ENCODE results near the gene ARL14EP. TPM values are rescaled to one million over a fixed set of nuclear protein-coding genes. Genes with fewer than 3 reads are reported as not detected.

Gene ARL14EP
- total and polyA plus RNA-seq, 2 of the 8 experiments (the other 6 are each of a cell fraction or from before 2014, with no cell fraction given), result 14.3 to 29.6 TPM

DNA sequence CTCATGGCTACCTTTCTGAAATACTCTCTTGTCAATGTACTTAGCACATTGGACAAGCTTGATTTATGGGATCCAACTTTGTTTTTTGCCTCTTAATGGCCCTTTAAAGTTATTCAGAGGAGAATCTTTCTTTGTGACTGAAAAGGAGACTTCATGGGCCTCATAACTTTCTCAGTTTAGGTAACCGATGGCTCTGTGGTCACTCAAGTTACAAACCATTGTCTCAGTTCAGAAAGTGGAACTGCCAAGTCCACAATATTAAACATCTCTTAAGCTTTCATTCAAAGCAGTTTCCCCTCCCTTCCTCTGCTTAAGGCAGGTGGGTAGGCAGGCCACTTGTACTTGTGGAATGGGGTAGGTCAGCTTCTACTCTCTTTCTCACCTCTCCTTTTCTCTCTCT is 12.3 kb upstream of the ARL14EP start:
- FAIRE-seq, result no peak

More for the DNA sequence above, 12.3 kb upstream of the ARL14EP start:
- Histone ChIP-seq H2BK15ac (ENCODE audit: low read length) (no peak overlapping the region), H3K27ac (ENCODE audit: low read depth, low read length) (no peak overlapping the region), H3K4me3 (ENCODE audit: extremely low read depth in 1 of 4, insufficient read depth in 2 of 4, low read depth in 3 of 4, low read length in 4 of 4) (no peak overlapping the region), H3K79me1 (ENCODE audit: low read depth, low read length) (no peaks in the 10 kb centered on the region), H4K20me1 (replicated peaks in 1 of 2; ENCODE audit: control insufficient read depth in 1 of 2, insufficient read depth in 2 of 2, low read length in 2 of 2) (no peaks in the 10 kb centered on the region), H3K4me2 (ENCODE audit: insufficient read depth in 1 of 2, low read depth in 2 of 2, low read length in 2 of 2) (no peak overlapping the region), H3K79me2 (ENCODE audit: control insufficient read depth in 1 of 2, insufficient read depth in 2 of 2, low read length in 2 of 2) (no peaks in the 10 kb centered on the region), H2BK12ac (ENCODE audit: low read depth, low read length) (no peak overlapping the region), H3K27me3 (replicated peaks in 1 of 4; ENCODE audit: control insufficient read depth in 3 of 4, extremely low read depth in 1 of 4, insufficient read depth in 3 of 4, low read length in 3 of 4) (no peaks in the 10 kb centered on the region), H3K4me1 (replicated peaks in 1 of 4; ENCODE audit: control insufficient read depth in 3 of 4, insufficient read depth in 4 of 4, low read length in 3 of 4) (no peaks in the 10 kb centered on the region), H4K8ac (ENCODE audit: extremely low read depth, insufficient read depth, low read length) (no peak overlapping the region), H3K23me2 (ENCODE audit: low read depth, low read length) (no peaks in the 10 kb centered on the region), H2BK5ac (ENCODE audit: low read depth, low read length) (no peak overlapping the region), H3K9me3 (ENCODE audit: insufficient read depth in 2 of 2, low read depth in 1 of 2, low read length in 1 of 2) (peaks cover 0 to 3% of the 10 kb centered on the region in 2 experiments; a peak in 1 of 4 replicates), H2BK20ac (ENCODE audit: low read length) (no peak overlapping the region), H2AFZ (ENCODE audit: low read length) (no peak overlapping the region), H3K18ac (ENCODE audit: extremely low read depth, low read length) (no peak overlapping the region), H2AK5ac (ENCODE audit: low read depth, low read length) (no peak overlapping the region), H3K23ac (ENCODE audit: insufficient read length) (no peak overlapping the region), H2BK120ac (replicated peaks; ENCODE audit: low read depth, low read length) (no peak overlapping the region), H4K91ac (replicated peaks; ENCODE audit: insufficient read length, low read length) (no peak overlapping the region), H3K56ac (replicated peaks; ENCODE audit: insufficient read length, low read depth, low read length) (no peak overlapping the region), H3K9ac (replicated peaks in 1 of 4; ENCODE audit: extremely low read depth in 1 of 4, low read depth in 3 of 4, low read length in 3 of 4) (no peak overlapping the region), H4K5ac (ENCODE audit: insufficient read length, low read depth, low read length) (no peak overlapping the region), H3K4ac (replicated peaks; ENCODE audit: insufficient read length, low read depth, low read length) (no peak overlapping the region), H3K14ac (ENCODE audit: insufficient read length) (no peak overlapping the region), H3K36me3 (ENCODE audit: control insufficient read depth in 2 of 4, insufficient read depth in 4 of 4, low read length in 3 of 4) (no peaks in the 10 kb centered on the region)
- no peak for DNase-seq (ENCODE audit: low read depth in 1 of 2, low spot score in 2 of 2)
- TF ChIP-seq NRF1 (IDR thresholded peaks at IDR 0.05; ENCODE audit: low read depth, low read length), result no peak
- no peak for TF ChIP-seq TAF7 (optimal IDR thresholded peaks at IDR 0.05; ENCODE audit: borderline replicate concordance, low read depth, low read length)
- no peak for TF ChIP-seq SIX5 (IDR thresholded peaks at IDR 0.05; ENCODE audit: low read depth, low read length)
- TF ChIP-seq RXRA (IDR thresholded peaks at IDR 0.05; ENCODE audit: insufficient read depth, low read depth, low read length), result no peak
- TF ChIP-seq GTF2F1 (IDR thresholded peaks at IDR 0.05; ENCODE audit: borderline replicate concordance, low read depth, low read length), result no peak
- no peak for TF ChIP-seq TCF12 (IDR thresholded peaks at IDR 0.05; ENCODE audit: low read depth, low read length)
- no peak for TF ChIP-seq SP4 (IDR thresholded peaks at IDR 0.05; ENCODE audit: low read length)
- TF ChIP-seq ZNF274 (IDR thresholded peaks at IDR 0.05; ENCODE audit: borderline replicate concordance, extremely low read depth, low read length), result no peak
- TF ChIP-seq TEAD4 (IDR thresholded peaks at IDR 0.05; ENCODE audit: low read depth, low read length), result no peak
- TF ChIP-seq CEBPB (IDR thresholded peaks at IDR 0.05; ENCODE audit: low read depth, low read length), result no peak
- TF ChIP-seq BRCA1 (IDR thresholded peaks at IDR 0.05; ENCODE audit: low read depth, low read length), result no peak
- no peak for TF ChIP-seq GABPA (IDR thresholded peaks at IDR 0.05; ENCODE audit: borderline replicate concordance, insufficient read depth, low read length)
- TF ChIP-seq, protein P1, sequence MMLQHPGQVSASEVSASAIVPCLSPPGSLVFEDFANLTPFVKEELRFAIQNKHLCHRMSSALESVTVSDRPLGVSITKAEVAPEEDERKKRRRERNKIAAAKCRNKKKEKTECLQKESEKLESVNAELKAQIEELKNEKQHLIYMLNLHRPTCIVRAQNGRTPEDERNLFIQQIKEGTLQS (IDR thresholded peaks at IDR 0.05; ENCODE audit: insufficient read depth, low read depth, low read length), result no peak
- POLR2A ChIA-PET (ENCODE audit: partially characterized antibody), result no interaction called here
- 94% methylated on average over 1 of the region's 1 CpG; no CpG with 5 or more reads in 1 of the 2 experiments for WGBS, 2 experiments (ENCODE audit: extremely low coverage in 1 of 2, insufficient coverage in 1 of 2, insufficient read length in 1 of 2, insufficient replicate concordance in 2 of 2, low coverage in 1 of 2, low lambda C conversion rate in 2 of 2, missing lambda C conversion rate in 1 of 2)
- CTCF ChIA-PET (ENCODE audit: partially characterized antibody), result no interaction called here

Measured in H1 (cell line).